Tibial artery (tissue), 4 donors: ENCODE measurements around the gene DCXR.

Source experiments
- DNase-seq, 2 donors: peaks; one replicate each; pipeline ENCODE4 v3.0.0-alpha.2; 2019
- H3K27ac ChIP-seq, 2 donors: fragments of 200-600 bp; sonication (generic) in 1 of 2; 1 replicate in 1 of 2; 2 replicates in 1 of 2; pipeline ENCODE4 v1.5.1; 2018 to 2019; ENCODE audit warnings: mild to moderate bottlenecking in 1 of 2
- H3K27me3 ChIP-seq, 2 donors: fragments of 200-600 bp; sonication (generic) in 1 of 2; one replicate each; pipeline versions ENCODE4 v1.5.1 to v1.6.0; 2016 to 2019
- H3K36me3 ChIP-seq, 3 donors: fragments of 200-600 bp; sonication (generic) in 2 of 3; one replicate each; pipeline ENCODE4 v1.5.1; 2016 to 2019; ENCODE audit warnings: mild to moderate bottlenecking in 2 of 3
- H3K4me1 ChIP-seq, 4 donors: fragments of 200-600 bp; sonication (generic) in 2 of 4; 1 replicate in 3 of 4; 2 replicates in 1 of 4; pipeline ENCODE4 v1.5.1; 2016 to 2019
- H3K4me3 ChIP-seq, 2 donors: fragments of 200-600 bp; sonication (generic) in 1 of 2; 1 replicate in 1 of 2; 2 replicates in 1 of 2; pipeline ENCODE4 v1.5.1; 2018 to 2019; ENCODE audit warnings: mild to moderate bottlenecking in 2 of 2
- H3K9me3 ChIP-seq, 3 donors: fragments of 200-600 bp; sonication (generic) in 1 of 3; one replicate each; pipeline ENCODE4 v1.5.1; 2016 to 2019
- CTCF ChIP-seq, 2 experiments: fragments of 200-600 bp in 1 of 2; fragments of 450-650 bp in 1 of 2; IDR thresholded peaks; one replicate each; pipeline ENCODE4 v1.5.1; 2017 to 2019; ENCODE audit warnings: antibody characterized with exemption in 2 of 2, mild to moderate bottlenecking in 1 of 2, moderate library complexity in 1 of 2
- intact Hi-C: fragments of 100-400 bp; cut with DNase I; formaldehyde crosslinking; loops from one replicate; pipeline ENCODE4 v1.15.0; 2023; ENCODE audit warnings: low total_unique reads

Gene DCXR

GRCh38 chr17:81990836-81991683, 46.4 kb downstream of the DCXR start:
- TF ChIP-seq CTCF (IDR thresholded peaks at IDR 0.05), result no peak
- H3K27me3 ChIP-seq, result no peaks in the 10 kb centered on the region
- peaks cover under 1 to 47% (median 8%) of the 10 kb centered on the region in 3 donors for H3K36me3 ChIP-seq
- peaks cover 0 to 21% (median 18%) of the 10 kb centered on the region in 4 donors for H3K4me1 ChIP-seq
- peak overlapping the region in 1 of 2 donors; percentile 38 for H3K4me3 ChIP-seq
- no peaks in the 10 kb centered on the region for H3K9me3 ChIP-seq
- H3K27ac ChIP-seq, result peak overlapping the region in 1 of 2 donors; percentile 49
- peak in 1 of 2 donors; percentile 63 for DNase-seq
- intact Hi-C loops, result no loop called here

GRCh38 chr17:81987161-81987770, 50.2 kb downstream of the DCXR start:
- intact Hi-C loops, result no loop called here
- no peak for DNase-seq
- Histone ChIP-seq H3K4me1 (peaks cover 0 to 16% (median 13%) of the 10 kb centered on the region in 4 donors), H3K27ac (no peak overlapping the region), H3K4me3 (no peak overlapping the region), H3K27me3 (no peaks in the 10 kb centered on the region), H3K36me3 (peaks cover 27 to 61% (median 37%) of the 10 kb centered on the region in 3 donors), H3K9me3 (no peaks in the 10 kb centered on the region)
- no peak for TF ChIP-seq CTCF (IDR thresholded peaks at IDR 0.05)

GRCh38 chr17:81986606-81987005, 50.9 kb downstream of the DCXR start:
- peaks cover 27 to 61% (median 37%) of the 10 kb centered on the region in 3 donors for H3K36me3 ChIP-seq

More at GRCh38 chr17:81986606-81987005, 50.9 kb downstream of the DCXR start:
- intact Hi-C loops, result no loop called here
- H3K27me3 ChIP-seq, result no peaks in the 10 kb centered on the region
- H3K27ac ChIP-seq, result no peak overlapping the region
- H3K4me1 ChIP-seq, result peaks cover 0 to 9% (median 7%) of the 10 kb centered on the region in 4 donors
- H3K9me3 ChIP-seq, result no peaks in the 10 kb centered on the region
- no peak overlapping the region for H3K4me3 ChIP-seq
- no peak for TF ChIP-seq CTCF (IDR thresholded peaks at IDR 0.05)
- no peak for DNase-seq
